Adipocyte (in vitro differentiated cells): ENCODE data around the gene CLASP1.
"Not testable (repeated sequence)": the region's sequence is repeated elsewhere in the genome, so short reads cannot be mapped to it uniquely, and the experiment has no call there.

ENCODE experiments used
- DNase-seq: peaks from one replicate; pipeline ENCODE4 v3.0.0-alpha.2; 2015; ENCODE audit warnings: low read depth
- H3K27me3 ChIP-seq: replicated peaks from 2 replicates; pipeline ENCODE4 v1.7.0; 2013; ENCODE audit warnings: mild to moderate bottlenecking, low read length, moderate library complexity; ENCODE audit not compliant: control insufficient read depth, insufficient read depth
- H3K36me3 ChIP-seq: 2 replicates; pipeline ENCODE4 v1.7.0; 2013; ENCODE audit warnings: low read length, mild to moderate bottlenecking, moderate library complexity; ENCODE audit not compliant: control insufficient read depth, insufficient read depth, severe bottlenecking
- H3K4me1 ChIP-seq: 2 replicates; pipeline ENCODE4 v1.7.0; 2013; ENCODE audit warnings: mild to moderate bottlenecking, low read length, moderate library complexity; ENCODE audit not compliant: control insufficient read depth, insufficient read depth
- H3K4me3 ChIP-seq: 2 replicates; pipeline ENCODE4 v1.7.0; 2013; ENCODE audit warnings: mild to moderate bottlenecking, low read length, moderate library complexity
- H3K9ac ChIP-seq: 2 replicates; pipeline ENCODE4 v1.7.0; 2013; ENCODE audit warnings: mild to moderate bottlenecking, low read length, moderate library complexity
- H3K9me3 ChIP-seq: 2 replicates; pipeline ENCODE4 v1.7.0; 2013; ENCODE audit warnings: mild to moderate bottlenecking, low read length, moderate library complexity; ENCODE audit not compliant: control insufficient read depth

Gene CLASP1

DNA sequence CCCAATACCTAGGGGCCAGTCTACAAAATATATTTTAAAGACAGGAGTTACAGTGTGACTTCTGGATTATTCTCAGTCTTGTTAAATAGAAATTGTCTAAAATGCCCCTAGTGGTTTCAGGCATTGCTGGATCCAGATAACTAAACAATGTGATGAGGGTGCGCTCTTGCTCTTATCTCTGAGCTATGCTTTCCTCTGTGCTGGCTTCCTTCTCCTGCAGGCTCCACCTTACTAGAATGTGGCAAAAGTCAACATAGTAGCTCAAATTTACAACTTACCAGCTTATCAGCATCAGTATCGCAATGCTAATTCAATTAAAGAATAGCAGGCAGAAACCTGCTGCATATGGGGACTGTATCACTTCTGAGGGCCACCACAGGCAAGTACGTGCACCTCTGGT lies 179.9 kb downstream of the CLASP1 start:
- Histone ChIP-seq H3K4me1 (peaks cover 19% of the 10 kb centered on the region), H3K36me3 (peaks cover 37% of the 10 kb centered on the region), H3K27me3 (no peaks in the 10 kb centered on the region), H3K9ac (no peak overlapping the region), H3K9me3 (no peaks in the 10 kb centered on the region), H3K4me3 (no peak overlapping the region)
- DNase-seq, result no peak

DNA sequence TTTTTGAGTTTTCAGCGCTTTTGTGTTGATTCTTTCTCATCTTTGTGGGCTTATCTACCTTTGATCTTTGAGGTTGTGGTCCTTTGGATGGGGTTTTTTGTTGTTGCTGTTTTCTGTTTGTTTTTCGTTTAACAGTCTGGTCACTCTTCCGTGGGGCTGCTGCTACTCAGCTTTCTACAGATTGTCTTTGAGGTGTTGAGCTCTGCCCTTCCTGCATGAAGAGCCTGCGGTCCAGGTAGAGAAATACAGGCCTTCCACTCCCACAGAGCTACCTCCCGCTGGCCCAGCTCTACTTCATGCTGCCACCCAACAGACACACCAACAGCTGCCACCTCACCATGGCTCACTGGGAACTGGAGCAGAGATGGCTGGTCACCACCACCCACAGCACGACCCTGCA lies 180.3 kb downstream of the CLASP1 start:
- Histone ChIP-seq H3K4me3 (no peak overlapping the region), H3K9me3 (no peaks in the 10 kb centered on the region), H3K9ac (no peak overlapping the region), H3K36me3 (peaks cover 37% of the 10 kb centered on the region), H3K27me3 (no peaks in the 10 kb centered on the region), H3K4me1 (peaks cover 19% of the 10 kb centered on the region)
- no peak for DNase-seq

DNA sequence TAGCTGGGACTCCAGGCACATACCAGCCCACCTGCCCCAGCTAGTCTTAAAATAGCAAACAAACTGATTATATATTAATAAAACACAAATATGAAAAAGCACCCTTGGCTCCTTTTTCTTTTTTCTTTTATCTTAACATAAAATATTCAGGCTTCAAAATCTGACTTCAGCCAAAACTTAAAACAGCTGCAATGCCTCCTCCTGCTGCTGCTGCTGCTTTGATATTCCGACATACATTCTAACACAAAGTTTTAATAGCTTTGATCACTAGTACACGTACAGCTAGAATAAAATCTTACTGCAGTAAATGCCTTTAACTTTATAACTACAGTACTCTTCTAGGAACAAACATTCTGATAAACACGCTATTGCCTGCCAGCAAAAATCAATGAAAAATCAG lies 190.0 kb downstream of the CLASP1 start:
- no peaks in the 10 kb centered on the region for H3K9me3 ChIP-seq
- H3K9ac ChIP-seq, result no peak overlapping the region
- no peaks in the 10 kb centered on the region for H3K27me3 ChIP-seq
- H3K36me3 ChIP-seq, result peaks cover 82% of the 10 kb centered on the region
- no peak overlapping the region for H3K4me3 ChIP-seq
- DNase-seq, result no peak
- H3K4me1 ChIP-seq, result peaks cover 4% of the 10 kb centered on the region

DNA sequence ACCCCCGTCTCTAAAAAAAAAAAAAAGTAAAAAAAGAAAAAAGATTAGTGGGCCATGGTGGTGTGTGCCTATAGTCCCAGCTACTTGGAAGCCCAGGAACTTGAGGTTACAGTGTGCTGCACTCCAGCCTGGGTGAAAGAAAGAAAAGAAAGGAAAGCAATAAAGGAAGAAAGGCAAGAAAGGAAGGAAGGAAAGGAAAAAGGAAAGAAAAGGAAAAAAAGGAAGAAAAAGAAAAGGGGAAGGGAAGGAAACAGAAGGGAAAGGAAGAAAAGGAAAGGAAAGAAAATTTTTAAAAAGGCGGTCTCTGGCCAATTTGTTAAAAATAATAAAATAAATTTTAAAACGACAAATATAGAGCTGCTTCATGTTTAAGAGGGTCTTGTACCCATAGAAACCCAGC lies 192.9 kb downstream of the CLASP1 start:
- no peak for DNase-seq
- no peak overlapping the region for H3K9ac ChIP-seq
- peaks cover 86% of the 10 kb centered on the region for H3K36me3 ChIP-seq
- no peaks in the 10 kb centered on the region for H3K9me3 ChIP-seq
- no peak overlapping the region for H3K4me3 ChIP-seq
- H3K27me3 ChIP-seq, result no peaks in the 10 kb centered on the region
- peaks cover 4% of the 10 kb centered on the region for H3K4me1 ChIP-seq

DNA sequence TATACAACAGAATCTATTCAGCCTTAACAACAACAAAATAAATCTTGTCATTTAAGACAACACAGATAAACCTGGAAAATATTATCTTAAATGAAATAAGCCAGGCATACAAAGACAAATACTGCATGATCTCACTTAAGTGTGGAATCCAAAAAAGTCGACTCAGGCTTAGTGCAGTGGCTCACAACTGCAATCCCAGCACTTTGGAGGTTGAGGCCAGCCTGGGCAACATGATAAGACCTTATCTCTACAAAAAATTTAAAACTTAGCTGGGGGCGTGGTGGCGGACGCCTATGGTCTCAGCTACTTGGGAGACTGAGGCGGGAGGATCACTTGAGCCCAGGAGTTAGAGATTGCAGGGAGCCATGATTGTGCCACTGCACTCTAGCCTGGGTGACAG lies 193.8 kb downstream of the CLASP1 start:
- Histone ChIP-seq H3K4me1 (peaks cover 4% of the 10 kb centered on the region), H3K9ac (no peak overlapping the region), H3K36me3 (peaks cover 86% of the 10 kb centered on the region), H3K9me3 (no peaks in the 10 kb centered on the region), H3K27me3 (no peaks in the 10 kb centered on the region), H3K4me3 (no peak overlapping the region)
- DNase-seq, result no peak

DNA sequence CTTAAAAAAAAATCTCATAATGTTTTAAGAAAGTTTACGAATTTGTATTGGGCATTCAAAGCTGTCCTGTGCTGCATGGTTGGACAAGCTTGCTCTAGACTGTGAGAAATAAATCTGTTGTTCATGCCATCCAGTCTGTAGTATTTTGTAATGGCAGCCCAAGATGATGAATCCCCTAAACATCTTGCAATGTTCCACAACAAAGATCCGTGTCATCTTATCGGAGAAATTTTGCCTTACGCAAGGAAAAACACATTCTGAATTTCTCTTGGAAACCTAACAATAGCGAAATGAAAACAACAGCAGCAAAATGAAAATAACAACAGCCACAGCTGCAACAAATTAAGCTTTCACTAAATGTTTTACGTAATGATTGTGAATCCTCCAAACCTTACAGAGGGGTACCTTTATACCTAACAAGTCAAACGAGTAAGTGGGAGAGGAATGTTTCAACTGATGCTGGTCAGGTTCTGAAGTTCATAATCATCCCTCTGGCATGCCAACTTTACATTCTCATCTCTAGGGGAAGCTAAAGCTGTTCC lies 194.6 kb downstream of the CLASP1 start:
- Histone ChIP-seq H3K9me3 (no peaks in the 10 kb centered on the region), H3K36me3 (peaks cover 86% of the 10 kb centered on the region), H3K9ac (no peak overlapping the region), H3K4me3 (no peak overlapping the region), H3K27me3 (no peaks in the 10 kb centered on the region), H3K4me1 (peaks cover 4% of the 10 kb centered on the region)
- peak; percentile 12 for DNase-seq

DNA sequence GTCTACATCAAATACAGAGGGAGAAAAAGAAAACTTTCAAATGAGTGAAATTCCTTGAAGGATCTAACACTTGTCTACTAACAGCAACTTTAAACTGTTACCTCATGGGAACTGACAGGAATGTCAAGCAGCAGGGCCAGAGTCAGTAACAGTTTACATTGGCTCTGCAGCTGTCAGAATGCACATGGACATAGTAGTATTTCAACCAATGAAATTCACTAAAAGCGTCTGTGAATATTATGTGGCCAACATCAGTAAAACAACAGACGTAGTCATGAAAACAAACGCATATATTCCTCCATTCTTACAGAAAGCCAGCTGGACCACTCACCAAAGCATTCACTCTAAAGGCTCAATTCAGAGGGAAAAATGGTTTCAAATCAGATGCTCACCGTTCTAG lies 197.9 kb downstream of the CLASP1 start:
- DNase-seq, result no peak
- no peak overlapping the region for H3K4me3 ChIP-seq
- peaks cover 93% of the 10 kb centered on the region for H3K36me3 ChIP-seq
- no peak overlapping the region for H3K9ac ChIP-seq
- H3K9me3 ChIP-seq, result no peaks in the 10 kb centered on the region
- no peaks in the 10 kb centered on the region for H3K27me3 ChIP-seq
- peaks cover 4% of the 10 kb centered on the region for H3K4me1 ChIP-seq

DNA sequence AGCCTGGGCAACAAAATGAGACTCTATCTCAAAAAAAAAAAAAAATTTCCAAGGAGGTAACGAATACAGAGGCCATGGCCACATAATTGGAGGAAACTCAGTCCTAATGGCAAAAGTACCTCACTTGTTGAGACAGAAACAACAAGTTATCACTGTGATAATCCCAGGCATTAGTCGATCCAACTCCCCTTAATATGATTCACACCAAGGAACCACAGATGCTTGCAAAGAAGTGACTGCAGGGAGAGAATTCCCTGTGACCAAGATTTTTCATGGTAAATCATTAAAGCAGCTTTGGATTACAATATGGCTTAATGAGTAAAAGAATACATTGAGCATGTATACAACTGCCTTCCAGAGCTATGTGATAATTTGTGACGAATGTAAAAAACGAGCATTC lies 199.0 kb downstream of the CLASP1 start:
- Histone ChIP-seq H3K4me1 (peaks cover 4% of the 10 kb centered on the region), H3K4me3 (no peak overlapping the region), H3K9me3 (no peaks in the 10 kb centered on the region), H3K9ac (no peak overlapping the region), H3K36me3 (peaks cover 94% of the 10 kb centered on the region), H3K27me3 (no peaks in the 10 kb centered on the region)
- DNase-seq, result no peak

DNA sequence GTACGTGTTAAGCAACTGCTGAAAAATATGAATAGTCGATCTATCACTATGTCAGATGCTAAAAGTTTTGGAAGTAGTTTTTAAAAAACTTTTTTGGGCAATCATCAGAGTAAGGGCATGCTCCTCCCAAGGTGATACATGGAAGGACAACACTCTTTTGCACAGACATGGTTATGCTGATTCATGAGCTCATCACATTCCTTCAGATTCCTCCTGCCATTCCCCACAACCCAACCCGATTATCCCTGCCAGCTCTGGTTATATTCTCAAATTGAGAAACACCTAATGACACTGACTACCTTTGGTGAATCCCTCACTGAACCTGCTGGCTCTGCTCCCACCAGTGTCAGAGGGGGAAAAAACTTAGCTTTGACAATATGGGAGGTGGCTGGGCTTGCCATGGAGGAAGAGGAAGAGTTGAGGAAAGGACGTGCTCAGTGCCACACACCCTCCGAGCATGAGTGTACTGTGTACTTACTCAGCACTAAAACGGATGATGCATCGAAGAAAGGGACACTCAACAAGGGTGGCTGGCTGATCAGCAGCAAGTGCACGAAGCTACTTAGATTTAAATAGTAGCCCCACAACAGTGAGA lies 202.5 kb downstream of the CLASP1 start:
- no peak overlapping the region for H3K9ac ChIP-seq
- no peak overlapping the region for H3K4me3 ChIP-seq
- no peak for DNase-seq
- no peaks in the 10 kb centered on the region for H3K9me3 ChIP-seq
- no peaks in the 10 kb centered on the region for H3K27me3 ChIP-seq
- H3K36me3 ChIP-seq, result peaks cover 96% of the 10 kb centered on the region
- no peaks in the 10 kb centered on the region for H3K4me1 ChIP-seq

DNA sequence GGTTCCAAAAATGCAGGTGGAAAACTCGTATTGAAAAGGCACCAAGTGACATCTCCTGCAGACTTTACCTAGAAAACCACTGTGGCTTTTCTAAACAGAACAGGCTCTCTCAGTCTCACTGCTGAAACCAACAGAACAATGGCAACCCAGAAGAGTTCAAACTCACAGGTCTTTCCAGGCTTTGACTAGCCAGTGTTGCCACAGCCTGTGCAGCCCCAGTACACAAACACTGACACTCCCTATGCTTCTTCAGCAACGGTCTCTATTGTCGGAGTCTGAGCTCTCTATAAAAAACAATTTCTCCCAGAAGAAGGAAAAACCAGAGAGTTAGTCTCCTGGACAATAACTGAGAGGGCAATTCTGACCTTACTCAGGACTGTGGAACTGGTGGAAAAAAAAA lies 206.4 kb downstream of the CLASP1 start:
- Histone ChIP-seq H3K9ac (no peak overlapping the region), H3K27me3 (no peaks in the 10 kb centered on the region), H3K36me3 (peaks cover 77% of the 10 kb centered on the region), H3K4me3 (no peak overlapping the region), H3K4me1 (no peaks in the 10 kb centered on the region), H3K9me3 (no peaks in the 10 kb centered on the region)
- no peak for DNase-seq

DNA sequence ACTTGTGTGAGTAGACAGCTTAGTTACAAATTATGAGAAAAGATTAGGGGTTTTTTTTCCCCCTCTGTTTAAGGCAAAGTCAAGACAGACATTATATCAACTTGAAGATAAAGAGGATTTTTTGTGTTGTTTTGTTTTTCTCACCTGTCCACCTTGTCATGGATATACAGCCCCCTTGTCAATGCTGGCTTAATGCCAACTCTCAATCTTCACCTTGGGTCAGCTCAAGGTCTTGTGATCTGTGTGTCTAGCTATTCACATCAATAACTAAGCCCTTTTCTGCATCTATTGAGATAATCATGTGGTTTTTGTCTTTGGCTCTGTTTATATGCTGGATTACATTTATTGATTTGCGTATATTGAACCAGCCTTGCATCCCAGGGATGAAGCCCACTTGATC lies 211.0 kb downstream of the CLASP1 start:
- H3K9ac ChIP-seq, H3K4me1 ChIP-seq, H3K9me3 ChIP-seq, H3K27me3 ChIP-seq, DNase-seq, H3K4me3 ChIP-seq: not testable (repeated sequence)
- H3K36me3 ChIP-seq, result peaks cover 37% of the 10 kb centered on the region

DNA sequence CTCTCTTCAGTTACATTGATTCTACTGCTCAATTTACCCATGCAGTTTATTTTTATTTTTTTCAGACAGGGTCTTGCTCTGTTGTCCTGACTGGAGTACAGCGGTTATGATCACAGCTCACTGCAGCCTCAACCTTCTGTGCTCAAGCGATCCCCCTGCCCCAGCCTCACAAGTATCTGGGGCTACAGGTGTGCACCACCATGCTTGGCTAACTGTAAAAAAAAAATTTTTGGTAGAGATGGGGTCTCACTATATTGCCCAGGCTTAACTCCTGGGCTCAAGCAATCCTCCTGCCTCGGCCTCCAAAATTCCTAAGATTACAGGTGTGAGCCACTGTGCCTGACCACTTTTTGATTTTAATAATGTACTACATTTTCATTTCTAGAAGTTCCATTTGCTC lies 212.3 kb downstream of the CLASP1 start:
- Histone ChIP-seq H3K9me3 (no peaks in the 10 kb centered on the region), H3K4me3 (no peak overlapping the region), H3K9ac (no peak overlapping the region), H3K27me3 (no peaks in the 10 kb centered on the region), H3K4me1 (no peaks in the 10 kb centered on the region), H3K36me3 (peaks cover 26% of the 10 kb centered on the region)
- no peak for DNase-seq
